ENCODE data around the gene TRMT11.
"Not testable (repeated sequence)": the region's sequence is repeated elsewhere in the genome, so short reads cannot be mapped to it uniquely, and the experiment has no call there.

Gene TRMT11

GRCh38 chr6:125950716-125951115, 35.6 kb upstream of the TRMT11 start:
- H3K27ac Mint-ChIP-seq, H3K27me3 Mint-ChIP-seq: not testable (repeated sequence)

GRCh38 chr6:125951323-125951722, 35.0 kb upstream of the TRMT11 start:
- H3K27me3 Mint-ChIP-seq, result peaks cover 7% of the 10 kb centered on the region
- no peak overlapping the region for H3K27ac Mint-ChIP-seq
- ATAC-seq (ENCODE audit: low read depth) (no peak), DNase-seq (ENCODE audit: low spot score in 2 of 2) (no peak)
- no peaks in the 10 kb centered on the region for H3K36me3 Mint-ChIP-seq
- peaks cover 3% of the 10 kb centered on the region for H3K4me1 Mint-ChIP-seq
- H3K4me3 Mint-ChIP-seq, result no peak overlapping the region
- H3K9me3 Mint-ChIP-seq, result no peaks in the 10 kb centered on the region

More at GRCh38 chr6:125950716-125951115, 35.6 kb upstream of the TRMT11 start:
- not testable (repeated sequence) for ATAC-seq (ENCODE audit: low read depth); H3K4me3 Mint-ChIP-seq; H3K36me3 Mint-ChIP-seq; DNase-seq (ENCODE audit: low spot score in 2 of 2); H3K4me1 Mint-ChIP-seq; H3K9me3 Mint-ChIP-seq

GRCh38 chr6:125952764-125953501, 33.4 kb upstream of the TRMT11 start:
- DNase-seq (ENCODE audit: low spot score in 2 of 2), result no peak

GRCh38 chr6:125953502-125953875, 32.9 kb upstream of the TRMT11 start:
- H3K4me3 Mint-ChIP-seq, result no peak overlapping the region
- H3K4me1 Mint-ChIP-seq, result peaks cover 3% of the 10 kb centered on the region
- H3K9me3 Mint-ChIP-seq, result no peaks in the 10 kb centered on the region
- no peak for DNase-seq (ENCODE audit: low spot score in 2 of 2)
- H3K27me3 Mint-ChIP-seq, result peaks cover 6% of the 10 kb centered on the region
- no peaks in the 10 kb centered on the region for H3K36me3 Mint-ChIP-seq
- no peak for ATAC-seq (ENCODE audit: low read depth)
- no peak overlapping the region for H3K27ac Mint-ChIP-seq

More at GRCh38 chr6:125952764-125953501, 33.4 kb upstream of the TRMT11 start:
- H3K4me1 Mint-ChIP-seq, result peaks cover 3% of the 10 kb centered on the region
- H3K4me3 Mint-ChIP-seq, result no peak overlapping the region
- H3K9me3 Mint-ChIP-seq, result no peaks in the 10 kb centered on the region
- no peak overlapping the region for H3K27ac Mint-ChIP-seq
- ATAC-seq (ENCODE audit: low read depth), result no peak
- H3K27me3 Mint-ChIP-seq, result peaks cover 7% of the 10 kb centered on the region
- no peaks in the 10 kb centered on the region for H3K36me3 Mint-ChIP-seq

- no peak for DNase-seq (ENCODE audit: low spot score in 2 of 2)
- Mint-ChIP-seq H3K9me3 (no peaks in the 10 kb centered on the region), H3K4me3 (no peak overlapping the region), H3K27ac (no peak overlapping the region), H3K4me1 (peaks cover 3% of the 10 kb centered on the region), H3K36me3 (no peaks in the 10 kb centered on the region), H3K27me3 (peaks cover 4% of the 10 kb centered on the region)
- no peak for ATAC-seq (ENCODE audit: low read depth)
Measured at GRCh38 chr6:125954735-125955339, 31.5 kb upstream of the TRMT11 start.

GRCh38 chr6:125955973-125956372, 30.4 kb upstream of the TRMT11 start:
- H3K4me3 Mint-ChIP-seq, result peak overlapping the region; percentile 63
- no peak for ATAC-seq (ENCODE audit: low read depth)

GRCh38 chr6:125956506-125957390, 29.6 kb upstream of the TRMT11 start, which contains the start of gene HINT3:
Gene HINT3 (plus strand): TSS chr6:125956770. CDS start chr6:125956978, 208 bp downstream.
- H3K9me3 Mint-ChIP-seq, result no peaks in the 10 kb centered on the region
- peak within 1 kb of the TSS; percentile 63 for H3K4me3 Mint-ChIP-seq
- H3K4me1 Mint-ChIP-seq, result peaks cover 5% of the 10 kb centered on the region
- H3K27me3 Mint-ChIP-seq, result peaks cover 4% of the 10 kb centered on the region
- DNase-seq (ENCODE audit: low spot score in 2 of 2) (peak; percentile 97 to 99), ATAC-seq (ENCODE audit: low read depth) (peak; percentile 90)
- H3K27ac Mint-ChIP-seq, result no peak within 1 kb of the TSS
- peaks cover 2% of the 10 kb centered on the region for H3K36me3 Mint-ChIP-seq

More at GRCh38 chr6:125955973-125956372, 30.4 kb upstream of the TRMT11 start:
- Mint-ChIP-seq H3K36me3 (peaks cover 2% of the 10 kb centered on the region), H3K9me3 (no peaks in the 10 kb centered on the region), H3K27me3 (peaks cover 4% of the 10 kb centered on the region), H3K27ac (no peak overlapping the region), H3K4me1 (peaks cover 3% of the 10 kb centered on the region)
- no peak for DNase-seq (ENCODE audit: low spot score in 2 of 2)

GRCh38 chr6:125957391-125957693, 29.0 kb upstream of the TRMT11 start:
- DNase-seq (ENCODE audit: low spot score in 2 of 2) (no peak), ATAC-seq (ENCODE audit: low read depth) (no peak)
- no peak overlapping the region for H3K27ac Mint-ChIP-seq
- H3K9me3 Mint-ChIP-seq, result no peaks in the 10 kb centered on the region
- peaks cover 2% of the 10 kb centered on the region for H3K36me3 Mint-ChIP-seq
- peaks cover under 1% of the 10 kb centered on the region for H3K27me3 Mint-ChIP-seq
- no peak overlapping the region for H3K4me3 Mint-ChIP-seq
- peaks cover 6% of the 10 kb centered on the region for H3K4me1 Mint-ChIP-seq

- peaks cover 6% of the 10 kb centered on the region for H3K4me1 Mint-ChIP-seq
- no peaks in the 10 kb centered on the region for H3K9me3 Mint-ChIP-seq
- H3K36me3 Mint-ChIP-seq, result peaks cover 2% of the 10 kb centered on the region
- H3K27me3 Mint-ChIP-seq, result no peaks in the 10 kb centered on the region
- H3K4me3 Mint-ChIP-seq, result no peak overlapping the region
- H3K27ac Mint-ChIP-seq, result no peak overlapping the region
- DNase-seq (ENCODE audit: low spot score in 2 of 2), result no peak
- ATAC-seq (ENCODE audit: low read depth), result no peak
Measured at GRCh38 chr6:125957845-125958244, 28.5 kb upstream of the TRMT11 start.

GRCh38 chr6:125959041-125959440, 27.3 kb upstream of the TRMT11 start:
- no peak for DNase-seq (ENCODE audit: low spot score in 2 of 2)
- peaks cover 2% of the 10 kb centered on the region for H3K36me3 Mint-ChIP-seq

GRCh38 chr6:125961117-125961516, 25.2 kb upstream of the TRMT11 start:
- H3K36me3 Mint-ChIP-seq, result peaks cover 2% of the 10 kb centered on the region
- H3K4me1 Mint-ChIP-seq, result peaks cover 15% of the 10 kb centered on the region
- H3K27ac Mint-ChIP-seq, result no peak overlapping the region
- no peak overlapping the region for H3K4me3 Mint-ChIP-seq
- ATAC-seq (ENCODE audit: low read depth) (no peak), DNase-seq (ENCODE audit: low spot score in 2 of 2) (no peak)
- no peaks in the 10 kb centered on the region for H3K9me3 Mint-ChIP-seq
- H3K27me3 Mint-ChIP-seq, result no peaks in the 10 kb centered on the region

More at GRCh38 chr6:125959041-125959440, 27.3 kb upstream of the TRMT11 start:
- no peak for ATAC-seq (ENCODE audit: low read depth)
- H3K27ac Mint-ChIP-seq, result no peak overlapping the region
- H3K4me3 Mint-ChIP-seq, result no peak overlapping the region
- H3K4me1 Mint-ChIP-seq, result peaks cover 13% of the 10 kb centered on the region
- no peaks in the 10 kb centered on the region for H3K27me3 Mint-ChIP-seq
- no peaks in the 10 kb centered on the region for H3K9me3 Mint-ChIP-seq

- DNase-seq (ENCODE audit: low spot score in 2 of 2), result no peak
- Mint-ChIP-seq H3K27me3 (no peaks in the 10 kb centered on the region), H3K4me3 (no peak overlapping the region), H3K4me1 (peaks cover 19% of the 10 kb centered on the region), H3K36me3 (peaks cover 7% of the 10 kb centered on the region), H3K9me3 (no peaks in the 10 kb centered on the region), H3K27ac (no peak overlapping the region)
- ATAC-seq (ENCODE audit: low read depth), result no peak
Measured at GRCh38 chr6:125962900-125963497, 23.3 kb upstream of the TRMT11 start.

- H3K9me3 Mint-ChIP-seq, result no peaks in the 10 kb centered on the region
Measured at GRCh38 chr6:125963817-125964216, 22.5 kb upstream of the TRMT11 start.

GRCh38 chr6:125966569-125966968, 19.8 kb upstream of the TRMT11 start:
- DNase-seq (ENCODE audit: low spot score in 2 of 2), result no peak
- no peak overlapping the region for H3K4me3 Mint-ChIP-seq
- peaks cover 14% of the 10 kb centered on the region for H3K36me3 Mint-ChIP-seq
- ATAC-seq (ENCODE audit: low read depth), result no peak
- H3K27me3 Mint-ChIP-seq, result no peaks in the 10 kb centered on the region
- H3K9me3 Mint-ChIP-seq, result no peaks in the 10 kb centered on the region
- no peak overlapping the region for H3K27ac Mint-ChIP-seq
- peaks cover 37% of the 10 kb centered on the region for H3K4me1 Mint-ChIP-seq

More at GRCh38 chr6:125963817-125964216, 22.5 kb upstream of the TRMT11 start:
- Mint-ChIP-seq H3K4me3 (no peak overlapping the region), H3K4me1 (peaks cover 27% of the 10 kb centered on the region), H3K27me3 (no peaks in the 10 kb centered on the region), H3K36me3 (peaks cover 11% of the 10 kb centered on the region), H3K27ac (no peak overlapping the region)
- DNase-seq (ENCODE audit: low spot score in 2 of 2) (no peak), ATAC-seq (ENCODE audit: low read depth) (no peak)

Measured in memory B cell (primary cell).